Kidney (tissue), 14 donors: ENCODE measurements around the gene KYNU. TPM values are rescaled to one million over a fixed set of nuclear protein-coding genes. Genes with fewer than 3 reads are reported as not detected.
"Not testable (repeated sequence)": the region's sequence is repeated elsewhere in the genome, so short reads cannot be mapped to it uniquely, and the experiment has no call there.

ENCODE experiments used
- DNase-seq, 5 donors: peaks; one replicate each; pipeline ENCODE4 v3.0.0-alpha.2; 2013 to 2020
- FAIRE-seq: peaks from 2 replicates; lab custom pipeline; 2012; peaks lifted over from hg19 to GRCh38; lab: Jason Lieb, UNC
- H3K27ac ChIP-seq, 2 donors: one replicate each; pipeline ENCODE4 v1.7.0; 2013; ENCODE audit warnings: low read depth in 2 of 2, low read length in 2 of 2, inconsistent platforms in 1 of 2
- H3K27me3 ChIP-seq: one replicate; pipeline ENCODE4 v1.7.1; 2013; ENCODE audit warnings: low read length, inconsistent platforms; ENCODE audit not compliant: control insufficient read depth, insufficient read depth
- H3K36me3 ChIP-seq, 3 donors: one replicate each; pipeline versions ENCODE4 v1.7.0 to v1.7.1; 2013; ENCODE audit warnings: low read length in 3 of 3, control low read depth in 1 of 3, inconsistent platforms in 1 of 3; ENCODE audit not compliant: insufficient read depth in 3 of 3, control insufficient read depth in 2 of 3
- H3K4me1 ChIP-seq, 3 donors: one replicate each; pipeline versions ENCODE4 v1.7.0 to v1.7.1; 2013; ENCODE audit warnings: low read length in 3 of 3, inconsistent platforms in 1 of 3, low read depth in 1 of 3; ENCODE audit not compliant: control insufficient read depth in 2 of 3, insufficient read depth in 2 of 3
- H3K4me3 ChIP-seq, 3 donors: one replicate each; pipeline versions ENCODE4 v1.7.0 to v1.8.1; 2013; ENCODE audit warnings: low read length in 3 of 3, control low read depth in 1 of 3, inconsistent platforms in 1 of 3
- H3K9ac ChIP-seq, 3 donors: one replicate each; pipeline versions ENCODE4 v1.7.0 to v1.7.1; 2013; ENCODE audit warnings: low read length in 3 of 3, control low read depth in 1 of 3, inconsistent platforms in 1 of 3
- H3K9me3 ChIP-seq, 3 donors: one replicate each; pipeline versions ENCODE4 v1.7.0 to v1.7.1; 2013; ENCODE audit warnings: low read length in 3 of 3, control low read depth in 1 of 3, inconsistent platforms in 1 of 3; ENCODE audit not compliant: control insufficient read depth in 2 of 3, insufficient read depth in 1 of 3
- CTCF ChIP-seq: IDR thresholded peaks from 3 replicates; pipeline ENCODE4 v1.5.1; 2012; ENCODE audit warnings: mild to moderate bottlenecking, moderate library complexity, borderline replicate concordance; ENCODE audit not compliant: insufficient read depth; ENCODE audit errors: extremely low read depth
- intact Hi-C: fragments of 100-400 bp; cut with DNase I; formaldehyde crosslinking; loops from one replicate; pipeline ENCODE4 v1.11.1; 2022
- polyA plus RNA-seq: library from polyadenylated mRNA; stranded (reverse); fragments of 350-450 nt; fragmentation: Illumina TruSeq; extraction: RNeasy Lipid Tissue Mini Kit (QIAGEN cat#74804); gene quantifications from one replicate; pipeline ENCODE4 v1.2.3, GENCODE V29; 2014; ENCODE audit warnings: low read depth, low replicate concordance; ENCODE audit not compliant: insufficient read depth
- total RNA-seq: library from RNA; stranded (reverse); fragmentation: NEBNext Ultra II Directional; extraction: Animal tissue kit (Norgen Biotek cat#: 25700); gene quantifications from one replicate; pipeline ENCODE4 v1.2.1, GENCODE V29; 2021
- donor health status: control.
- donor health status: control.
- donor health status: control.
- donor health status: control.
- donor health status: control.
- donor health status: DM: yes; HTN: yes; CAD: no.
- donor health status: Normal renal cell carcinoma (clear cell type).

KYNU gene
- total and polyA plus RNA-seq, 2 donors from 2014 or later, result 6.4 to 14.5 TPM

- Histone ChIP-seq H3K4me3 (no peak overlapping the region), H3K36me3 (no peaks in the 10 kb centered on the region), H3K27ac (no peak overlapping the region), H3K4me1 (no peaks in the 10 kb centered on the region), H3K9ac (no peak overlapping the region), H3K9me3 (peaks cover 0 to 8% (median 0%) of the 10 kb centered on the region in 3 donors), H3K27me3 (no peaks in the 10 kb centered on the region)
- TF ChIP-seq CTCF, result no peak
- no peak for FAIRE-seq
- intact Hi-C loops, result no loop called here
- no peak for DNase-seq
Measured at GRCh38 chr2:143071185-143071876, 193.9 kb downstream of the KYNU start.

- H3K9ac ChIP-seq, H3K27ac ChIP-seq, H3K9me3 ChIP-seq, DNase-seq, intact Hi-C loops, H3K4me3 ChIP-seq, H3K27me3 ChIP-seq, FAIRE-seq, H3K36me3 ChIP-seq, H3K4me1 ChIP-seq: not testable (repeated sequence)
Measured at GRCh38 chr2:143074913-143075312, 197.4 kb downstream of the KYNU start.

- Histone ChIP-seq H3K9me3 (peaks cover 0 to 8% (median 0%) of the 10 kb centered on the region in 3 donors), H3K4me3 (no peak overlapping the region), H3K36me3 (no peaks in the 10 kb centered on the region), H3K9ac (no peak overlapping the region), H3K27me3 (no peaks in the 10 kb centered on the region), H3K27ac (no peak overlapping the region), H3K4me1 (no peaks in the 10 kb centered on the region)
- intact Hi-C loops, result no loop called here
- no peak for DNase-seq
- no peak for FAIRE-seq
- no peak for TF ChIP-seq CTCF
Measured at GRCh38 chr2:143075711-143076110, 198.2 kb downstream of the KYNU start.

- Histone ChIP-seq H3K4me3 (no peak overlapping the region), H3K36me3 (no peaks in the 10 kb centered on the region), H3K9me3 (peaks cover 0 to 8% (median 0%) of the 10 kb centered on the region in 3 donors), H3K4me1 (no peaks in the 10 kb centered on the region), H3K27ac (no peak overlapping the region), H3K9ac (no peak overlapping the region), H3K27me3 (no peaks in the 10 kb centered on the region)
- intact Hi-C loops, result no loop called here
- DNase-seq (no peak), FAIRE-seq (peak; percentile 89)
- no peak for TF ChIP-seq CTCF
Measured at GRCh38 chr2:143078104-143078503, 200.6 kb downstream of the KYNU start.
